ENCODE results near the gene SERP1. TPM values are rescaled to one million over a fixed set of nuclear protein-coding genes. Genes with fewer than 3 reads are reported as not detected.

The SERP1 gene
- total RNA-seq, 1 donor from 2014 or later, result 255 TPM

- no peak for TF ChIP-seq CTCF (IDR thresholded peaks at IDR 0.05; ENCODE audit: insufficient read depth, low read length, severe bottlenecking)
- H3K4me3 ChIP-seq (ENCODE audit: low read depth, low read length), result no peak overlapping the region
- peaks cover 5% of the 10 kb centered on the region for H3K36me3 ChIP-seq (ENCODE audit: control insufficient read depth, insufficient read depth, low read length)
- DNase-seq (ENCODE audit: low read depth) (no peak), FAIRE-seq (no peak)
- no peaks in the 10 kb centered on the region for H3K27me3 ChIP-seq (ENCODE audit: control insufficient read depth, insufficient read depth, low read length)
Observed at GRCh38 chr3:150582620-150583019, 36.3 kb upstream of the SERP1 start.

GRCh38 chr3:150581174-150581573, 34.9 kb upstream of the SERP1 start:
- no peak for DNase-seq (ENCODE audit: low read depth)
- peaks cover 6% of the 10 kb centered on the region for H3K36me3 ChIP-seq (ENCODE audit: control insufficient read depth, insufficient read depth, low read length)

GRCh38 chr3:150577855-150578254, 31.6 kb upstream of the SERP1 start:
- DNase-seq (ENCODE audit: low read depth) (peak; percentile 15), FAIRE-seq (no peak)
- Histone ChIP-seq H3K4me3 (ENCODE audit: low read depth, low read length) (no peak overlapping the region), H3K36me3 (ENCODE audit: control insufficient read depth, insufficient read depth, low read length) (peaks cover 3% of the 10 kb centered on the region), H3K27me3 (ENCODE audit: control insufficient read depth, insufficient read depth, low read length) (no peaks in the 10 kb centered on the region)
- no peak for TF ChIP-seq CTCF (IDR thresholded peaks at IDR 0.05; ENCODE audit: insufficient read depth, low read length, severe bottlenecking)

More at GRCh38 chr3:150581174-150581573, 34.9 kb upstream of the SERP1 start:
- TF ChIP-seq CTCF (IDR thresholded peaks at IDR 0.05; ENCODE audit: insufficient read depth, low read length, severe bottlenecking), result no peak
- no peak for FAIRE-seq
- no peak overlapping the region for H3K4me3 ChIP-seq (ENCODE audit: low read depth, low read length)
- no peaks in the 10 kb centered on the region for H3K27me3 ChIP-seq (ENCODE audit: control insufficient read depth, insufficient read depth, low read length)

GRCh38 chr3:150567328-150567727, 21.0 kb upstream of the SERP1 start:
- H3K4me3 ChIP-seq (ENCODE audit: low read depth, low read length), result no peak overlapping the region
- peaks cover 6% of the 10 kb centered on the region for H3K36me3 ChIP-seq (ENCODE audit: control insufficient read depth, insufficient read depth, low read length)
- no peak for TF ChIP-seq CTCF (IDR thresholded peaks at IDR 0.05; ENCODE audit: insufficient read depth, low read length, severe bottlenecking)
- no peaks in the 10 kb centered on the region for H3K27me3 ChIP-seq (ENCODE audit: control insufficient read depth, insufficient read depth, low read length)
- no peak for DNase-seq (ENCODE audit: low read depth)
- no peak for FAIRE-seq

GRCh38 chr3:150564243-150564642, 17.9 kb upstream of the SERP1 start:
- DNase-seq (ENCODE audit: low read depth) (no peak), FAIRE-seq (no peak)
- no peak for TF ChIP-seq CTCF (IDR thresholded peaks at IDR 0.05; ENCODE audit: insufficient read depth, low read length, severe bottlenecking)
- Histone ChIP-seq H3K36me3 (ENCODE audit: control insufficient read depth, insufficient read depth, low read length) (peaks cover 4% of the 10 kb centered on the region), H3K4me3 (ENCODE audit: low read depth, low read length) (no peak overlapping the region), H3K27me3 (ENCODE audit: control insufficient read depth, insufficient read depth, low read length) (no peaks in the 10 kb centered on the region)

GRCh38 chr3:150557725-150558124, 11.4 kb upstream of the SERP1 start:
- no peak overlapping the region for H3K4me3 ChIP-seq (ENCODE audit: low read depth, low read length)
- no peak for FAIRE-seq
- no peak for TF ChIP-seq CTCF (IDR thresholded peaks at IDR 0.05; ENCODE audit: insufficient read depth, low read length, severe bottlenecking)
- DNase-seq (ENCODE audit: low read depth), result no peak
- H3K36me3 ChIP-seq (ENCODE audit: control insufficient read depth, insufficient read depth, low read length), result peaks cover 1% of the 10 kb centered on the region
- H3K27me3 ChIP-seq (ENCODE audit: control insufficient read depth, insufficient read depth, low read length), result no peaks in the 10 kb centered on the region
